Spleen (tissue), 7 donors: ENCODE results near the gene PRRX2.

Experiments
- CTCF ChIP-seq, 11 experiments: fragments of 200-600 bp in 7 of 11; fragments of 450-650 bp in 4 of 11; sonication (generic) in 4 of 11; IDR thresholded peaks in 8 of 11; conservative IDR thresholded peaks in 3 of 11; 1 replicate in 7 of 11; 2 replicates in 4 of 11; pipeline versions ENCODE4 v1.4.0 to v1.8.0; 2016 to 2021; ENCODE audit warnings: antibody characterized with exemption in 11 of 11, inconsistent platforms in 4 of 11, mild to moderate bottlenecking in 1 of 11
- POLR2A ChIP-seq, 3 donors: fragments of 450-650 bp; IDR thresholded peaks; one replicate each; pipeline ENCODE4 v1.5.1; 2017; ENCODE audit warnings: antibody characterized with exemption in 3 of 3, mild to moderate bottlenecking in 1 of 3
- POLR2AphosphoS5 ChIP-seq, 3 donors: sonication (generic); formaldehyde crosslinking; IDR thresholded peaks; one replicate each; pipeline ENCODE4 v1.5.1; 2017; ENCODE audit warnings: antibody characterized with exemption in 3 of 3
- donor health status: DM: no; HTN: no; CAD: no; lungs with moderate emphysema.
- donor health status: DM: no; HTN: no; CAD: no.
- donor health status: DM: no; HTN: no; CAD: no.

DNA sequence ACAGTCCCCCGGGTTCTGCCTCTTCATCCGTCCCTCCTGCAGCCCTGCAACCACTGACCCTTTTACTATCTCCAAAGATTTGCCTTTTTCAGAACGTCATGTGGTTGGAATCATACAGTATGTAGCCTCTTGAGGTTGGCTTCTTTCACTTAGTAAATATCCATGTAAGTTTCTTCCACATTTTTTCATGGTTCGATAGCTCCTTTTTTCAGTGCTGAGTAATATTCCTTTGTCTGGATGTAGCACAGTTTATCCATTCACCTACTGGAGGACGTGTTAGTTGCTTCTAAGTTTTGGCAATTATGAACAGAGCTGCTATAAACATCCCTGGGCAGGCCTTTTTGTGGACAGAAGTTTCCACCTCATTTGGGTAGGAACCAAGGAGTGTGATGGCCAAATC, 27.1 kb downstream of the PRRX2 start:
- TF ChIP-seq POLR2A (IDR thresholded peaks at IDR 0.05) (no peak), CTCF (IDR thresholded peaks at IDR 0.05 in 8 of 11, conservative IDR thresholded peaks at IDR 0.05 in 3 of 11) (no peak), POLR2AphosphoS5 (IDR thresholded peaks at IDR 0.05) (no peak)
